MM.1S (cell line): ENCODE measurements around the gene GYPE.
"Not testable (repeated sequence)": the region's sequence is repeated elsewhere in the genome, so short reads cannot be mapped to it uniquely, and the experiment has no call there.

Experiments
- CTCF ChIP-seq: fragments of 300-600 bp; sonication (generic); IDR thresholded peaks from 2 replicates; pipeline ENCODE4 v1.5.1; 2016; ENCODE audit warnings: antibody characterized with exemption, low read length, mixed read lengths
- EZH2 ChIP-seq: fragments of 300-600 bp; sonication (generic); optimal IDR thresholded peaks from 2 replicates; pipeline ENCODE3; 2017; ENCODE audit warnings: low read depth, mild to moderate bottlenecking, antibody characterized with exemption, low read length, mixed read lengths
- EZH2phosphoT487 ChIP-seq: fragments of 300-600 bp; sonication (generic); IDR thresholded peaks from 2 replicates; pipeline ENCODE4 v1.6.1; 2018; ENCODE audit warnings: antibody characterized with exemption, low read length

- not testable (repeated sequence) for TF ChIP-seq CTCF, EZH2phosphoT487, EZH2
Measured at GRCh38 chr4:143911528-143912417, 6.4 kb upstream of the GYPE start.
